SIG-M5 treated with dmso at 0.1 percent for 504 hours (cell line): ENCODE data around the gene CAB39.

Experiments
- DNase-seq: peaks from one replicate; lab custom pipeline; 2025; ENCODE audit not compliant: unreplicated experiment; lab: John Stamatoyannopoulos, UW

Gene CAB39

DNA sequence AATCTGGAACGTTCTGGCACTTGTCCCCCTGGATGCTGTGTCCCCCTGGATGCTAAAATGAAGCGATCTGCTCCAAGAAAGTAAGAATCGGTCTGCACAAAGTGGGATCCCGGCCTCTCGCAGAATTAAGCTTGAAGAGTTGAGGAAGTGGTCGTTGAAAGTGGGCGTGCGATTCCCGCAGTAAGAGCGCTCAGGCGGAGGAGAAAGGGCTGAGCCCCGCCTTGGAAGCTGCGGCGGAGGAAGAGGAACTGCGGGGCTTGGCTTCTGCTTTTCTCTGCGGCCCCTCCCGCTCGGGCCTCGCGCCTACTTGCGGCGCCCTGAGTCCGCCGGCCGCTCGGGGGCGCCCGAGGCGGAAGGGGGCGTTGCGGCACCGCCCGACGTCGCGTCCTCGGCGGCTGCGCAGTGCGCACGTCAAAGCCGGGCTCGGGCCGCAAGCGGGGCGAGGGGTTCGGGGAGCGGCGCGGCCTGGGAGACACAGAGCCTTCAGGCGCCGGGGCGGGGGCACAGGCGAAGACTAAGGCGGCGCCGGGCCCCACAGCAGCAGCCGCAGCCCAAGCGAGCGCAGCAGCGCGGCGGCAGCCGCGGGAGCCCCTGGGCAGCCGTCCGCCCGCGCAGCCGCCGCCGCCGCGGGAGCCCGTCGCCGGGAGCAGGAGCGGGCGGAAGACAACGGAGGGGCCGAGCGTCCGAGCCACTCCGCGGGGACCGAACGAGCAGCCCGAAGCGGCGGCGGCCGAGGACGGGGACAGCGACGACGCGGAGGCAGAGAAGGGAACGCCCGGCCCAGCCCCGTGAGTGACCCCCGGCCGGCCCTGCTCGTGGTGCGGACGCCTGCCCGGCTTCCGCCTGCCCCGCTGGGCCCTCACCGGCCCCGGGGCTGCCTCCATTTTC, at the start of gene CAB39:
TSS of gene CAB39 (plus strand) at position 400 of the 888 bp plus-strand sequence. CDS start 47,160 bp downstream, outside the sequence.
- peak; percentile 97 for DNase-seq

DNA sequence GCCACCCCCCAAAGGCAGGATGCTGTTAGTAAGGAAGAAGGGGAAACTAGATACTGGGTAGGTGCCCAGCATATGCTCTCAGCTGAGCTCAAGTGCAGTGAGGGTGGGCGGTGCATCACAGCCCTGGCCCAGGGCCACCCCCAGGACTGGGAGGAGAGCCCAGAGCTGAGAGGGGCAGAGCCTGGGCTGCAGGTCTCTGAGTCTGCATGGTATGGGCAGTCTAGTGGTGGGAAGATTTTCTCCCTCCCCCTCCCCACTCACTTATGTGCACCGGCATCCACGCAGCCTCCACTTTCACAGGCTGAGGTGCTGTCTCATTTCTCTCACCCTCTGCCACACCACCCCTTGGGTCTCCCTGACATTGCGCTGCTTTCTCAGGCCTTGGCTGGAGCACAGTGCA, 48.5 kb upstream of the CAB39 start:
- no peak for DNase-seq

DNA sequence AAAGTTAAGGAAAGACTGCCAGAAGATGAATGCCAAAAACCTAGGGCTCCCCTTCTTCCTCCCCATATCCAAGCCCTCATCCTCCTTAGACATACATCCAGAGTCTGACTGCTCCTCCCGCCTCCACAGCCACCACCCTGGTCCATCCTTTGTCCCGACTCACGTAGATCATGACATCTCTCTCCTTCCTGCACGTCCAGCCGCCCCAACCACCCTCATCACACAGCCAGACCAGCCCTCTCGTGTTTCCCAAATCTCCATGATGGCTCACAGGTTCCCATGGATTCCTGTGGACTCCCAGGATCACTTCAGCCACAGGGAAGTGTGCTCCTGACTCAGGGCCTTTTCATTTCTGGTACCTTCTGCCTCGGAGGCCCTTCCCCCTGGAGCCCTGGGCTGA, 47.8 kb upstream of the CAB39 start:
- no peak for DNase-seq

DNA sequence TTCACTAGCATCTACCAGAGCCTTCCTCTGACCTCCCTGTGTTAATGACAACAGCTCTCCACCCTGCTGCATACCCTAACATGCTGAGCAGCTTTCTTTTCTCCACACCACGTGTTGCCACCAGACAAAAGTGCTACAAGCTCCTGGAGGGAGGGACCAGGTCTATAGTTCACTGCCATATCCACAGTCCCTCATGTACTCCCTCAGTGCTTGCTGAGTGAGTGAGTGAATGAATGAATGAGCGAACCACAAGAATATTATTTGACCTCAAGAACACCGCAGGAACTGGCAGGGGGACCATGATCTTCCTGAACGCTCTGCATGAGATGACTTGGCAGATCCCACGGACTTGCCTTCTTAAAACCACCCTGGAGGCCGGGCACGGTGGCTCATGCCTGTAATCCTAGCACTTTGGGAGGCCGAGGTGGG, 47.4 kb upstream of the CAB39 start:
- DNase-seq, result no peak

DNA sequence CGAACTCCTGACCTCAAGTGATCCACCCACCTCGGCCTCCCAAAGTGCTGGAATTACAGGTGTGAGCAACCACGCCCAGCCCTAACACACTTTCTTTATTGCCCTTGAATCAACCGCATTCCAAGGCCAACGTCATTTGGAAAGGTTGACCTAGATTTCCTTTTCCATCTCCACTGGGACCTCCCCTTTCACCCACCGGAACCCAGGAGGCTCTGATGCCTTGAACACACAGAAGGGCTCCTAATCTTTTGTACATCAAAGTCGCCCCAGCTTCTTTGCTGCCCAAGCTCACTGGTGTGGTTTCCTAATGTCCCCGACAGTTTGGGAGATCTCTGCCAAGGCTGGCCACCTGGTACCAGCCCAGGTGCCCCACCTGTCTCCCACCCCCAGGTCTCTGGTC, 46.2 kb upstream of the CAB39 start:
- DNase-seq, result no peak

DNA sequence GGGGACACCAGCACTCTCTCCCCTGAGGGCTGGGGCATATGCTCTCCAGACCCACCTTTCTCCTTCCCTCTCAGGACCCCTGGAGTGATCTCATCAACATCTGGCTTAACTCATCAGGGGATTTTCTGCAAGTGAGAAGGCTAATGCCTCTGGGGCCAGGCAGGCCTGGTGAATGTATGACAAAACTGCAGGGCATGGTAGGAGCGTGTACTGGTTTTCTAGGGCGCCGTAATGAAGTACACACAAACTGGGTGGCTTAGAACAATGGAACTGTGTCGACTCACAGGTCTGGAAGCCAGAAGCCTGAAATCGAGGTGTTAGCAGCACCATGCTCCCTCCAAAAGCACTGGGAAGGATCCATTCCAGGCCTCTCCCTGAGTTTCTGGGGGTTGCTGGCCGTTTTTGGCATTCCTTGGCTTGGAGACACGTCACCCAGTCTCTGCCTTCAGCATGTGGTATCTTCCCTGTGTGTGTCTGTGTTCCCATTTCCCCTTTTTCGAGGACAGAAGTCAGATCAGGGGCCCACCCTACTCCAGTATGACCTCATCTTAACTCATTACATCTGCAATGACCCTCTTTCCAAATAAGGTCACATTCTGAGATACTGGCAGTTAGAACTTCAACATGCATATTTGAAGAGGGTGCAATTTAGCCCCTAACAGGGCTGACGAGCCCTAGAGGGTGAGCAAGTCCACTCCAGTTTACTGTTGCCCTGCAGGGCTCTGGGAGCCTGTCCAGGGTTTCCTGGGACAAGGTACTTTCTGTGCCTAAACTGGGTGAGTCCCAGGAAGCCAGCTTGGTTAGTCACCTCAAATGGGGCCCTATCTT, 45.5 kb upstream of the CAB39 start:
- peak; percentile 95 for DNase-seq

DNA sequence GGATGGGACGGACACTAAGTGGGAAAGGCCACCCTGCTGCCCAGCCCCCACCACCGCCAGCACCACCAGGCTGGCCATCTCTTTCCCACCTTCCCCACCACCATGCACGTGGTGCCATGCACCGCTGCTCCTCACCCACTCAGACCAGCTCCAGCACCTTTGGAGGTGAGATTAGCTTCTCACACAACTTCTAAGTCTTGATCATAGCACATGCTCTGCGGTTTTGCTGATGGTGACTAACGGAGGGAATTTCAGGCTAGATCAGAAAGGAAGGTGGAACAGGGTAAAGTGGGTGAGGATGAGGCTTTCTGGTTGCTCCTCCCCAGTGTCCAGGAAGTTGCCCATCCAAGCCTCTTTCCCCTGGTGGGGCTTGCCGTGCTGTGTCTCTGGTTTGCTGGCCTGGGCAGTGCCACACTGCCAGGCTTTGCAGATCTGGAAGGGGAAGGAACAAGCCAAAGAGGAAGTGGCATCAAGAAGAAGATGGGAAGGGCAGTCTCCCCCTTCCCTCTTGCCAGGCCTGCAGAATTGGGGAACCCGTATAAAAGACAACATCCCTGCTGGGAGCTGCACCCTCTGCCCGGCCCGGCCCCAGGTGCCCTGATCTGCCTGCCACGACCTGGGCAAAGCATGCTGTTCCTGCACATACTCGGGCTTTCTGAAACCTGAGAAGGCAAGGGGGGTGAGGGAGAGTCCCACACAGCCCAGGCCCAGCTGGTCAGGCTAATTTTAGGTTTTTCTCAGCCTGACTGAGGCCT, 44.3 kb upstream of the CAB39 start:
- peak; percentile 74 for DNase-seq

DNA sequence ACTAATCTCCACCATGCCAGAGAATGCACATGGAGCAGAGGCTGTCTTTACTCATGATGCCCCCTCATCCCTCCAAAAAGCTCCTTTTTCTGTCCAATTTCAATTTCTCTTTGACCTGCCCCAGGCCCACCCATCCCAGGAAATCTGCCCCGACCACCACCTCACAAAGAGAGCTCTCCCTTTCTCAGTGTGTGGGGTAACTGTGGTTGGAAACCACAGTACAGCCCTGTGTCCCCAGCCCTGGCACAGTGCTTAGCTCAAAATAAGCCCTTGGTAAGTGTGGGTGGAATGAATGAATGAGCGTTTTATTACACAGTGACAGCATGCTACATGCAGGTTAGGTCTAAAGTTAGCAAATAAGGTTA, 43.7 kb upstream of the CAB39 start:
- DNase-seq, result no peak

DNA sequence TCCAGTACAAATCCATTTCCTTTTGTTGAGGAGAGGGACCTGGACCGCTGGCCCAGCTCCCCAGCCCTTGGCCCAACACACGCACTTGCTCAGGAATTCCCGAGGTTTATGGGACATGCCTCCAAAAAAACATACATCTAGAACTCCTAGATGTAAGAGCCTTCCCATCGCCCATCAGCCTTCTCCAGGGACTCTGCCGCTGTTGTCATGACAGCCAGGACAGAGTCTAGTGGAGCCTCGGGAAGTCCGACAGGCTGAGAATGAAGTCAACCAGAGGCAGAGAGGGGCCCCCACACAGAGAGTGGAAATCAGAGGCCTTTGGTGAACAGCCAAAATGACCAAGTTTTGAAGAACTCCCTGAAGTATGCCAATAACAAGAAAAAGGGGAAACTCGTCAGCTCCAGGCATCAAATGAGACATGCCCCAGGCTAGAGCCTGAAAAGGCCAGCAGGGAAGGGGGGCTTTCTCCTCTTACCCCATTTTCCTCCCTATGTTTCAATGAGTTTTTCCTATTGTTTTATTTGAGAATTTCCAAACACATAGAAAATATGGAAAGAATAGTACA, 43.2 kb upstream of the CAB39 start:
- no peak for DNase-seq

DNA sequence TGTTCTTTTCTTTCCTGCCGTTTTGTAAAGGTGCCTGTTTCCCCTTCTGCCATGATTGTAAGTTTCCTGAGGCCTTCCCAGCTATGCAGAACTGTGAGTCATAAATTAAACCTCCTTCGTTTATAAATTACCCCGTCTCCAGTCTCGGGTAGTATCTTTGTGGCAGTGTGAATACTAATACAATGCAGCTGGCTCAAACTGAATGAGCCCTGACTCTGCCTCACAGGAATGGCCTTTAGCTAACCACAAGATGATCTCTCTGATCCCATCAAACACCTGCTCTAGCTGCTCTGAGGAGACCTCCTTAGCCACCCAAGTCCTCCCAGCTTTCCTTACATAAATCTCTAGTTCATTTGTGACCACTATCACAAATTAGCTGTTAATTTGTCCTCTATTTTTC, 41.5 kb upstream of the CAB39 start:
- DNase-seq, result no peak

DNA sequence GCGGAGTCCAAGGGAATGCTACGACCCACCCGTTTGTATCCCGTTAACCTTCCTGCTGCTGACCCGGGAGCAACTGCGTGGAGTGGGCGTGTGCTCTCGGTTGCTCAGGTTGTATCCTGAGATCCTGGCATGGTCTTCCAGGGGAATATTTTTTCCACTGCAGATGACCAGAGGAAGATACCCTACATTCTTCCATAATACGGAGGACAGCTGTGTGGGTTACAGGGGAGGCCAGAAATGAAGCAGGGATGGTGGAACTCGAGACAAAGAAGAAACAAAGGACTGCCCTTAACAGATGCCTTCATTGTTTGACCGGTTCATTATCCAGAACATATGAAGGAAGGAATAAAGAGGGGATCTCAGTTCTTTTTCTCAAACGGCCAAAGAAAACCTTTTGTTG, 39.8 kb upstream of the CAB39 start:
- DNase-seq, result no peak

DNA sequence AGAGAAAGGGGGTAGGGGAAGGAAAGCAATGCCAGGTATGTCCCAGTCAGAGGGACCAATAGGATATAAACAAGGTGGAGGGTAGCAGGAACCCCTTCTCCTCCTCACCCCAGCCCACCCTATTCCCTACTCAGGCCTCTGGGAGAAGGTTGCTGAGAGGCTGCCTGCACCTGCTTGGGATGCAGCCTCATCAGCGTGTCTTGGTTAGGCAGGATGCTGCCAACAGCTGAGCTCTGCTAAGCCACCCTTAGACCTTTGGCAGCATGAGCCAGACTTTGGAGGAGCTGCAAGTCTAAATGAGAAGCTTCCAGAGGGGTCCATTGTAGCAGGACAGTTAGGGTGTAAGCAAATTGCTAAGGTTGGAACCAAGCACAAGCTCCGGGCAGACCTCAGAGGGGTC, 38.2 kb upstream of the CAB39 start:
- no peak for DNase-seq

DNA sequence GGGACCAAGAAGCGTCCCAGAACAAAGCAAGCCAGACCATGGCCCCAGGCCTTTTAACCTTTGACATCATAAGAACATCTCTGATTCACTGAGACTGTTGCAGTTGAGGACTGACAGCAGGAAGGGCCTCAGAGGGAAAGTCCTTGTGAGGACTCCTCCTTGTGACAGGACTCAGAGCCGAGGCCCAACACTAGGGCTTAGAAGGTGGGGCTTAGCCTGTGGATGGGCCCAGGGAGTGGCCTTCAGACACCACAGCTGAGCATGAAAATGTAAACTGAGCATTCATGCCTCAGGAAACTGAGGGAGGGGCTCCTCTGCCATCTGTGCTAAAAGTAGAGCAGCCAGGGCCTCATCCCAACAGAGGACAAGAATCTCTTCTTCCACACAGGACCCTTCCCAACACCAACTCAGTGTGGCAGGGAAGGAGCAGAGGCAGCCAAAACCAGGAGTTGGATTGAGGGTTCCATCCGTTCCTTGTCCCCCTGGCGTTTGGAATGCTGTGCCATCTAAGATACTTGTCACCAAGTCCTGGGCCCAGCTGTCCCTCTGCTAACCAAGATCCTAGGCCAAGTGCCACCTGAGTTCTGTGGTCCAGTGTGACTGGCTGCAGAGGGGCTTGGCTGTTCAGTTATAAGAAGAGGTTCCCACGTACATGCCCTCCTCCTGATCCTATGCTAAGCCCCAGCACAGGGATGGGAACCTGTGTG, 37.5 kb upstream of the CAB39 start:
- no peak for DNase-seq

DNA sequence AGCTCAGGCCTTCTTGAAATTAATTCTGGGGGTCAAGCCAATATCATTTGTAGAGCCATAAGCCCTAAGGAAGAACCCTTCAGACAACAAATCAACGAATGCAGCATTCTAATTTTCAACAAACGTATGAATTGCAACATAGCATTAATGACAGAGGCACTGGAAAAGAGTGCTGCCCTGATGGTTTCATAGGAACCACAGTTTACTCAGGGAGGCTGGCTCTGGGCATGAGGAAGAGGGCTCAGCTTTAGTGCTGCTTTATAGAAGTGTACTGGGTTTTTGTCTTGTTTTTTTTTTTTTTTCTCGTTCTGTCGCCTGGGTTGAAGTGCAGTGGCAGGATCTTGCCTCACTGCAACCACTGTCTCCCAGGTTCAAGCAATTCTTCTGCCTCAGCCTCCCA, 36.1 kb upstream of the CAB39 start:
- DNase-seq, result no peak

DNA sequence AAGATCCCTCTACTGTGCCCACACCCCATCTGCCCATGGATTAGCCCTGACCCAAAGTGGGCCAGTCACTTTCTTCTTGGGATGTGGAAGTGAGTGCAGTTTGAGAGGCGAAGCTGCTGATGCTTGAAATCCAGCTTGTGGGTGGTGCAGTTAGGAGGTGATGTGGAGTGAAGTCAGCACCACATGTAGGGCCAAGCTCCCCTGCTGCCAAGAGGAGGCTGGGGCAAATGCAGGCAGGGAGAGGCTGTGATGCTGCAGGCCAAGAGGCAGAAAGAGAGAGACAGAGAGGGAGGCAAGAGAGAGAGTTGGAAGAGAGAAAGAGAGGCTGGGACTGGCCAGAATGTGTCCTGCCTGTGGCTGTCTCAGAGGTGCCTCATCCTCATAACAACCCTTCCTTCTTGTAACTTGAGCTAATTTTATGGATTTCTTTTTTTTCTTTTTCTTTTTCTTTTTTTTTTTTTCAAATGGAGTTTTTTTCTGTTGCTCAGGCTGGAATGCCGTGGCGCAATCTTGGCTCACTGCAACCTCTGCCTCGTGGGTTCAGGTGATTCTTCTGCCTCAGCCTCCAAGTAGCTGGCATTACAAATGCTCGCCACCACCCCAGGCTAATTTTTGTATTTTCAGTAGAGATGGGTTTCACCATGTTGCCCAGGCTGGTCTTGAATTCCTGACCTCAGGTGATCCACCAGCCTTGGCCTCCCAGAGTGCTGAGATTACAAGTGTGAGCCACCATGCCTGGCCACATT, 35.3 kb upstream of the CAB39 start:
- no peak for DNase-seq

DNA sequence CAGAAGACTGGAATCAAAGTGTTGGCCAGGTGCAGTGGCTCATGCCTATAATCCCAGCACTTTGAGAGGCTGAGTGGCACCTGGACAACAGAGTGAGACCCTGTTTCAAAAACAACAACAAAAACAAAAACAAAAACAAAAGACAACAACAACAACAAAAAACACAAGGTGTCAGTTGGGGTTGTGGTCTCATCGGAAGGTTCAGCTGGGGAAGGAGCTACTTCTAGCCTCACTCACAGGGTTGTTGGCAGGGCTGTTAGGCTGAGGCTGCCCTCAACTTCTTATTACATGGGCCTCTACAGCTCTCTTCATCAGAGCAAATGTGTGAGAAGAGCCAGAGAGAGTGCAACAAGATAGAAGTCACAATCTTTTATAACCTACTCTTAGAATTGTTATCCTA, 34.6 kb upstream of the CAB39 start:
- no peak for DNase-seq

DNA sequence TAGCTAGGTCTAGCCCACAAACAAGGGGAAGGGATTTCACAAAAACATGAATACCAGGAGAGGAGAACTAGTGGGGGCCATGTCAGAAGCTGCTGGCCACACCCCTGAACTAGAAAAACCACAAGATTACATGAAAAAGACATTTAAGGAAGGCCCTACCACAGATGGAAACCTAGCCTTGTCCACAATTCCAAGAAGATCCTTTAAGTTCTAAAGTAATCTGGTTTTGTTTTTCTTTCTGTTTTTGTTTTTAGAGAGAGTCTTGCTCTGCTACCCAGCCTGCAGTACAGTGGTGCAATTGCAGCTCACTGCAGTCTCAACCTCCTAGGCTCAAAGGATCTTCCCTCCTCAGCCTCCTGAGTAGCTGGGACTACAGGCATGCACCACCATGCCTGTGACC, 34.2 kb upstream of the CAB39 start:
- peak; percentile 81 for DNase-seq

DNA sequence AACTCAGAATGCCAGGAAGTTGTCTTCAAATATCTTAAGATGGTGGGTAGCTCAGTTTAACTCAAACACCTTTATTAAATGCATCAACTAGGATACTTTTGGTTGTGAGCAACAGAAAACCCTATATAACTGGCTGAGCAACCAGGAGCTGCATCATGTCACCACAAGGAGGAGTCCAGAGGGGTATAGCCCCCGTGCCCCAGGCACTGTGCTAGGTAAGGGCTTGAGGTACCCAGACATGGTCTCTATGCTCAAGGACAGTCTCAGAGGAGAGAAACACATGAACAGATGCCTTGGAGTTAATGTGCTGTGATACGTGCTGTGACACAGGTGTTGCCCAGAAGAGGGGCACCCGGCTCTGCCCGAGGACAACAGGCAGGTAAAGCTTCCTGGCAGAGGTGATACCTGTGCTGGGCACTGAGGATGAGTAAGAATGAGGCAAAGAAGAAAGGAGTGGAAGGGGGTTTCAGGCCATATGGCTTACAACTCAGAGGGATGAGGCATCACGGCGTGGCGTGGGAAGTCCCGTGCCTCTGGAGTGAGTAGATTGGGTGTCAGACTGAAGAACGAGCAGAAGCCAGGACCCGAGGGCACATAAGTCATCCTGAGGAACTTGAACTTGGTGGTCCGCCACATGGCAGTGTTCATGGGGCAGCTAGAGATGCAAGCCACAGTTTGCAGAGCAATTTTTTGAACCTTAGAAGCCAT, 32.0 kb upstream of the CAB39 start:
- no peak for DNase-seq

DNA sequence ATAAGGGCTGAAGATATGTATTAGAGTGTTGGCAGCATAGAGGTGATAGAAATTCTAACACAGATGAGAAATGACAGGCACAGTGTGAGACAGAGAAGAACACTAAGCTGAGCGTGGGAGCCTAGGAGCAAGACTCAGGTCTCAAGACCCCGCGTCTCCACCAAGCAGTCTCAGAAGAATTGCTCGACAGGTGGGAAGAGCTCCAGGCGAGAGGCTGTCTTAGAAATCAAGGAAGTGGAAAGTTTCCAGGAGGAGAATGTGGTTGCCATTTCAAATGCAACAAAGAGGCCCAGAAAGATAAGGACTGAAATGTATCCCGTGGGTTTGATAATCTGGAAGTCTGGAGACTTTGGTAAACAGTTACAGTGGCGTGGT, 31.5 kb upstream of the CAB39 start:
- no peak for DNase-seq
